OCI-LY3 (cell line): ENCODE measurements around the gene DOCK9.

Experiments used
- H2AFZ ChIP-seq: fragments of 200-600, 300-600 bp; shearing (Covaris generic); 2 replicates; pipeline ENCODE4 v1.6.0; 2014; ENCODE audit warnings: antibody characterized with exemption, low read depth, low read length
- H3K27ac ChIP-seq: fragments of 200-600, 300-600 bp; sonication (generic); 2 replicates; pipeline ENCODE4 v1.5.1; 2014; ENCODE audit warnings: mild to moderate bottlenecking, low read length, moderate library complexity, mixed read lengths
- H3K27me3 ChIP-seq: fragments of 200-600, 300-600 bp; sonication (generic); 2 replicates; pipeline ENCODE4 v1.6.1; 2014; ENCODE audit warnings: low read depth, low read length, mixed read lengths
- H3K36me3 ChIP-seq: fragments of 200-600, 300-600 bp; sonication (generic); replicated peaks from 2 replicates; pipeline ENCODE3; 2014; ENCODE audit warnings: low read depth, low read length, mixed read lengths
- H3K4me1 ChIP-seq: fragments of 300-600, 200-600 bp; sonication (generic); 2 replicates; pipeline ENCODE4 v1.6.1; 2014; ENCODE audit warnings: low read length, mixed read lengths
- H3K4me2 ChIP-seq: fragments of 200-600, 300-600 bp; sonication (generic); 2 replicates; pipeline ENCODE4 v1.6.1; 2014; ENCODE audit warnings: low read length, mixed read lengths
- H3K4me3 ChIP-seq: fragments of 300-600, 200-600 bp; sonication (generic); 2 replicates; pipeline ENCODE4 v1.5.1; 2014; ENCODE audit warnings: antibody characterized with exemption, mild to moderate bottlenecking, low read length, moderate library complexity
- H3K79me2 ChIP-seq: fragments of 300-600, 200-600 bp; shearing (Covaris generic); 2 replicates; pipeline ENCODE4 v1.6.1; 2014; ENCODE audit warnings: mild to moderate bottlenecking, low read length, mixed read lengths
- H3K9ac ChIP-seq: fragments of 300-600, 200-600 bp; shearing (Covaris generic); 2 replicates; pipeline ENCODE4 v1.6.0; 2014; ENCODE audit warnings: mild to moderate bottlenecking, low read length, moderate library complexity
- H3K9me3 ChIP-seq: fragments of 200-600, 300-600 bp; shearing (Covaris generic); 2 replicates; pipeline ENCODE4 v1.6.1; 2014; ENCODE audit warnings: low read length, mixed read lengths; ENCODE audit not compliant: insufficient read depth
- H4K20me1 ChIP-seq: fragments of 200-600, 300-600 bp; sonication (generic); 2 replicates; pipeline ENCODE4 v1.6.1; 2016; ENCODE audit warnings: low read length, mixed read lengths; ENCODE audit not compliant: insufficient read depth
- CTCF ChIP-seq: fragments of 200-600, 300-600 bp; sonication (generic); IDR thresholded peaks from 2 replicates; pipeline ENCODE4 v1.5.1; 2014; ENCODE audit warnings: antibody characterized with exemption, low read length, low read depth
- EZH2phosphoT487 ChIP-seq: fragments of 200-600 bp; shearing (Covaris generic); IDR thresholded peaks from 2 replicates; pipeline ENCODE4 v1.6.1; 2018; ENCODE audit warnings: antibody characterized with exemption, mixed run types, low read depth

DOCK9 gene

GRCh38 chr13:98873377-98874028 lies 104.4 kb downstream of the DOCK9 start:
- H3K4me2 ChIP-seq: no peak overlapping the region
- H3K36me3 ChIP-seq: peaks cover 7% of the 10 kb centered on the region
- H3K4me1 ChIP-seq: peaks cover 6% of the 10 kb centered on the region; the same call in 1 of the 2 replicates
- H3K79me2 ChIP-seq: no peaks in the 10 kb centered on the region
- no peaks in the 10 kb centered on the region for H3K27me3 ChIP-seq
- H3K27ac ChIP-seq: no peak overlapping the region
- H3K4me3 ChIP-seq: no peak overlapping the region
- no peaks in the 10 kb centered on the region for H3K9me3 ChIP-seq
- H4K20me1 ChIP-seq: no peaks in the 10 kb centered on the region
- no peak overlapping the region for H3K9ac ChIP-seq
- no peak overlapping the region for H2AFZ ChIP-seq
- TF ChIP-seq EZH2phosphoT487: no peak
- TF ChIP-seq CTCF: no peak

- Histone ChIP-seq H3K4me3 (no peak overlapping the region), H3K36me3 (peaks cover 7% of the 10 kb centered on the region), H3K79me2 (no peaks in the 10 kb centered on the region), H3K9me3 (no peaks in the 10 kb centered on the region), H2AFZ (no peak overlapping the region), H4K20me1 (no peaks in the 10 kb centered on the region), H3K27ac (no peak overlapping the region), H3K9ac (no peak overlapping the region), H3K4me1 (peaks cover 6% of the 10 kb centered on the region; the same call in 1 of the 2 replicates), H3K4me2 (no peak overlapping the region), H3K27me3 (no peaks in the 10 kb centered on the region)
- TF ChIP-seq EZH2phosphoT487 (no peak), CTCF (no peak)
Measured at GRCh38 chr13:98871727-98872126, 106.1 kb downstream of the DOCK9 start.

- Histone ChIP-seq H3K9me3 (no peaks in the 10 kb centered on the region), H3K4me1 (no peaks in the 10 kb centered on the region), H3K4me2 (no peak overlapping the region)
Measured at GRCh38 chr13:98869408-98870090, 108.3 kb downstream of the DOCK9 start.

More at GRCh38 chr13:98869408-98870090, 108.3 kb downstream of the DOCK9 start:
- H3K36me3 ChIP-seq: peaks cover 7% of the 10 kb centered on the region
- no peak overlapping the region for H3K4me3 ChIP-seq
- no peaks in the 10 kb centered on the region for H4K20me1 ChIP-seq
- TF ChIP-seq CTCF: peak; percentile 62
- no peak for TF ChIP-seq EZH2phosphoT487
- H2AFZ ChIP-seq: no peak overlapping the region
- H3K27me3 ChIP-seq: no peaks in the 10 kb centered on the region
- H3K27ac ChIP-seq: no peak overlapping the region
- no peaks in the 10 kb centered on the region for H3K79me2 ChIP-seq
- no peak overlapping the region for H3K9ac ChIP-seq
